Aorta (tissue), 5 donors: Measurements from ENCODE around the gene UTP3. TPM values are rescaled to one million over a fixed set of nuclear protein-coding genes. Genes with fewer than 3 reads are reported as not detected.
"Not testable (repeated sequence)": the region's sequence is repeated elsewhere in the genome, so short reads cannot be mapped to it uniquely, and the experiment has no call there.

Experiments
- ATAC-seq: fragments of 200-7000 bp; cut with Tn5 transposase; one replicate; pipeline ENCODE4 v1.9.1; 2022; ENCODE audit warnings: moderate library complexity; ENCODE audit not compliant: low FRiP score
- DNase-seq, 2 donors: peaks; one replicate each; pipeline ENCODE4 v3.0.0-alpha.2; 2020
- H3K27ac ChIP-seq, 2 donors: one replicate each; pipeline ENCODE4 v1.5.1; 2013; ENCODE audit warnings: low read length in 2 of 2, mild to moderate bottlenecking in 2 of 2, moderate library complexity in 2 of 2, control low read depth in 1 of 2, inconsistent platforms in 1 of 2, low read depth in 1 of 2
- H3K27me3 ChIP-seq, 2 donors: one replicate each; pipeline ENCODE4 v1.6.1; 2013; ENCODE audit warnings: control low read depth in 1 of 2, low read length in 1 of 2, mild to moderate bottlenecking in 1 of 2, moderate library complexity in 1 of 2; ENCODE audit not compliant: insufficient read depth in 2 of 2, control insufficient read depth in 1 of 2
- H3K36me3 ChIP-seq, 2 donors: one replicate each; pipeline ENCODE4 v1.6.1; 2013; ENCODE audit warnings: control low read depth in 1 of 2, low read length in 1 of 2, mild to moderate bottlenecking in 1 of 2; ENCODE audit not compliant: insufficient read depth in 2 of 2, control insufficient read depth in 1 of 2
- H3K4me1 ChIP-seq, 2 donors: one replicate each; pipeline ENCODE4 v1.6.1; 2013; ENCODE audit warnings: low read length in 2 of 2, control low read depth in 1 of 2, mild to moderate bottlenecking in 1 of 2, moderate library complexity in 1 of 2; ENCODE audit not compliant: insufficient read depth in 2 of 2, control insufficient read depth in 1 of 2
- H3K4me3 ChIP-seq, 2 donors: one replicate each; pipeline ENCODE4 v1.5.1; 2013; ENCODE audit warnings: low read length in 2 of 2, control low read depth in 1 of 2, mild to moderate bottlenecking in 1 of 2
- H3K9me3 ChIP-seq: one replicate; pipeline ENCODE4 v1.6.1; 2013; ENCODE audit warnings: mild to moderate bottlenecking, low read length; ENCODE audit not compliant: control insufficient read depth
- WGBS, 2 donors: extraction: QIAGEN DNeasy Blood & Tissue Kit; methylation state at CpG; one replicate each; pipeline ENCODE4 v1.1.7; 2013; 5-methylcytosine and 5-hydroxymethylcytosine counted together
- intact Hi-C, 2 donors: fragments of 100-400 bp; cut with DNase I; formaldehyde crosslinking; loops; one replicate each; pipeline versions ENCODE4 v1.14.2 to v1.15.0; 2022
- long read RNA-seq, 2 donors: library from polyadenylated mRNA; unstranded; transcript quantifications; one replicate each; pipeline ENCODE4 v2.0.0, GENCODE V29; 2020 to 2021
- polyA plus RNA-seq, 2 donors: library from polyadenylated mRNA; stranded (reverse); fragments of 200-250 nt; gene quantifications; one replicate each; pipeline ENCODE4 v1.2.3, GENCODE V29; 2013
- total RNA-seq, 2 donors: library from RNA; stranded (reverse); fragmentation: NEBNext Ultra II Directional; extraction: Animal tissue kit (Norgen Biotek cat#: 25700); gene quantifications; one replicate each; pipeline ENCODE4 v1.2.1, GENCODE V29; 2021
- donor health status: healthy with polysubstance abuse.
- donor health status: Bipolar disorder and iron deficiency.
- donor health status: DM: no; HTN: no; CAD: no.
- donor health status: DM: no; HTN: no; CAD: no.
- donor health status: DM: yes; HTN: yes; CAD: no.

The UTP3 gene, protein sequence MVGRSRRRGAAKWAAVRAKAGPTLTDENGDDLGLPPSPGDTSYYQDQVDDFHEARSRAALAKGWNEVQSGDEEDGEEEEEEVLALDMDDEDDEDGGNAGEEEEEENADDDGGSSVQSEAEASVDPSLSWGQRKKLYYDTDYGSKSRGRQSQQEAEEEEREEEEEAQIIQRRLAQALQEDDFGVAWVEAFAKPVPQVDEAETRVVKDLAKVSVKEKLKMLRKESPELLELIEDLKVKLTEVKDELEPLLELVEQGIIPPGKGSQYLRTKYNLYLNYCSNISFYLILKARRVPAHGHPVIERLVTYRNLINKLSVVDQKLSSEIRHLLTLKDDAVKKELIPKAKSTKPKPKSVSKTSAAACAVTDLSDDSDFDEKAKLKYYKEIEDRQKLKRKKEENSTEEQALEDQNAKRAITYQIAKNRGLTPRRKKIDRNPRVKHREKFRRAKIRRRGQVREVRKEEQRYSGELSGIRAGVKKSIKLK
- total RNA-seq (10 to 100 TPM; 22.0 to 25.0 TPM), polyA plus RNA-seq (10 to 100 TPM; 17.6 to 22.9 TPM)
- long read RNA-seq, donor 1, transcript UTP3-201 (1 exons, 2,073 nt) = major isoform, 24 of 24 reads
- long read RNA-seq, donor 1, partial matches to known transcripts = 0 of 24 reads
- long read RNA-seq, donor 1, other reads (novel, unspliced or antisense) = 0 of 24 reads
- long read RNA-seq, donor 2, transcript UTP3-201 (1 exons, 2,073 nt) = major isoform, 8 of 8 reads
- long read RNA-seq, donor 2, partial matches to known transcripts = 0 of 8 reads
- long read RNA-seq, donor 2, other reads (novel, unspliced or antisense) = 0 of 8 reads

DNA sequence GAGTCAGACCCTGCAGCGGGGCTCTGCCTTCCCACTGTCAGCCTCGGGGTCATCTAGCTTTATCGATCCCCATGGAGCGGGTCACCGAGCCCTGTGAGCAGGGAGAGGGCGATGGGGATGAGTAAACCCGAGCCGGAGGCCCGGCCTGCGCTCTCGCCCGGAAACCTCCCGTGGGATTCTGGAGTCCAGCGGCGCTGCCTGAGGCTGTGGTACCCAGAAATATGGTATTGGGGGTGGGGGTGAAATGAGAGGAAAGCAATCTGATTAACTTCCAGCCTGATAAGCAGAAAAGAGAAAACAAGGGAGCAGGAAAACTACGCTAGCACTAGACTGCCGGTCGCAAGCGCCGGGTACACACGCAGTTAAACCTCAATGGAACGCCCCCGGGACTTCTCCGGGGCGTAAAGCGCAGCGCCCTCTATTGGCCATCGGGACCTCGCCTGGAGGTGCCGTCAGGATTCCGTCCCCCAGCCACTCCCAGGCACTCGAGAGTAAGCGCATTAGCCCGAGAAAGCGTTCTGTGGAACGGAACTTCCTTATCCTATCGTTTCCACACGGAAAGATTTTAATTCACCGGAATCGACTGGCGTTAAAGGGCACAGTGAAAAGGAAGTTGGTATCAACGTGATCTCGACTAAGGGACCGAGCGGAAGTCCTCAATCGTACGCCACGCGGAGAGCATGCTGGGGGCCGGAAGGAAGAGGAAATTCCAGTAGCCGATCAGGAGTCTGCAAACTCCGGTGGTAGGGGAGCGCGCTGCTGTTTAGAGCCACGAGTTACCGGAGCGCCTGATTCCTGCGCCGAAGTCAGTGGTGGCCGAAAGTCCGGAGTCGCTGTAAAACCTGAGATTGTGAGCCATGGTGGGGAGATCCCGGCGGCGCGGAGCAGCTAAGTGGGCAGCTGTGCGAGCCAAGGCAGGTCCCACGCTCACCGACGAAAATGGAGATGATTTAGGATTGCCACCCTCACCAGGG is at the start of gene UTP3:
TSS of gene UTP3 (plus strand) at position 712 of the 974 bp plus-strand sequence. CDS start at position 858, 146 bp downstream.
- no peaks in the 10 kb centered on the region for H3K27me3 ChIP-seq
- no peaks in the 10 kb centered on the region for H3K36me3 ChIP-seq
- H3K4me3 ChIP-seq = peak within 1 kb of the TSS; percentile 79 to 94
- H3K27ac ChIP-seq = peak within 1 kb of the TSS; percentile 90 to 98
- ATAC-seq (peak; percentile 99), DNase-seq (peak; percentile 97 to 98)
- WGBS, 2 donors = 0% methylated on average over 70 of the region's 70 CpGs
- H3K9me3 ChIP-seq = no peaks in the 10 kb centered on the region
- peaks cover 0 to 5% of the 10 kb centered on the region in 2 donors for H3K4me1 ChIP-seq
- intact Hi-C loops = loop anchor here (2.0 to 10.0 kb wide), 4 partner anchors 17 to 307 kb away; partner anchors contain the start of gene DCK (in 1 of the 2)

- Histone ChIP-seq H3K4me1 (peaks cover 0 to 2% of the 10 kb centered on the region in 2 donors), H3K4me3 (no peak overlapping the region), H3K27ac (no peak overlapping the region), H3K9me3 (peaks cover 1% of the 10 kb centered on the region), H3K36me3 (no peaks in the 10 kb centered on the region), H3K27me3 (no peaks in the 10 kb centered on the region)
- DNase-seq (no peak), ATAC-seq (no peak)
- WGBS, 2 donors = 78 to 87% methylated on average over 2 of the region's 2 CpGs
- intact Hi-C loops = no loop called here
Measured at GRCh38 chr4:70640192-70640591, 48.1 kb upstream of the UTP3 start.

DNA sequence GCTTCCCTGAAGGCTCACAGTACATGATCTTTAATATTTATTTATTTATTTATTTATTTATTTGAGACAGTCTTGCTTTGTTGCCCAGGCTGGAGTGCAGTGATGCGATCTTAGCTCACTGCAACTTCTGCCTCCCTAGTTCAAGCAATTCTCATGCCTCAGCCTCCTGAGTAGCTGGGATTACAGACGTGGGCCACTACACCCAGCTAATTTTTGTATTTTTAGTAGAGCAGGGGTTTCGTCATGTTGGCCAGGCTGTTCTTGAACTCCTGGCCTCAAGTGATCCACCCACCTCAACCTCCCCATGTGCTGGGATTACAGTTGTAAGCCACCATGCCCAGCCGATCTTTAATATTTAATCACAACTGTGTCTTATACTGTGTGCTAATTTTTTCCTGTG is 37.6 kb upstream of the UTP3 start:
- H3K27me3 ChIP-seq, H3K36me3 ChIP-seq, H3K9me3 ChIP-seq, H3K4me1 ChIP-seq, H3K4me3 ChIP-seq, ATAC-seq, DNase-seq, H3K27ac ChIP-seq: not testable (repeated sequence)
- 84 to 85% methylated on average over 4 of the region's 4 CpGs for WGBS, 2 donors
- intact Hi-C loops = loop anchor here in 1 of 2 donors (5.0 kb wide), 1 partner anchor 37 kb away; the partner anchor contains the start of gene UTP3

GRCh38 chr4:70651864-70652506 is 36.3 kb upstream of the UTP3 start:
- H3K36me3 ChIP-seq = no peaks in the 10 kb centered on the region
- H3K27me3 ChIP-seq = no peaks in the 10 kb centered on the region
- intact Hi-C loops = loop anchor here in 1 of 2 donors (5.0 kb wide), 1 partner anchor 35 kb away; the partner anchor contains the start of gene UTP3
- WGBS, 2 donors = 3 to 4% methylated on average over 4 of the region's 4 CpGs
- DNase-seq (no peak), ATAC-seq (peak; percentile 72)
- H3K9me3 ChIP-seq = no peaks in the 10 kb centered on the region
- no peak overlapping the region for H3K27ac ChIP-seq
- H3K4me3 ChIP-seq = no peak overlapping the region
- H3K4me1 ChIP-seq = no peaks in the 10 kb centered on the region

DNA sequence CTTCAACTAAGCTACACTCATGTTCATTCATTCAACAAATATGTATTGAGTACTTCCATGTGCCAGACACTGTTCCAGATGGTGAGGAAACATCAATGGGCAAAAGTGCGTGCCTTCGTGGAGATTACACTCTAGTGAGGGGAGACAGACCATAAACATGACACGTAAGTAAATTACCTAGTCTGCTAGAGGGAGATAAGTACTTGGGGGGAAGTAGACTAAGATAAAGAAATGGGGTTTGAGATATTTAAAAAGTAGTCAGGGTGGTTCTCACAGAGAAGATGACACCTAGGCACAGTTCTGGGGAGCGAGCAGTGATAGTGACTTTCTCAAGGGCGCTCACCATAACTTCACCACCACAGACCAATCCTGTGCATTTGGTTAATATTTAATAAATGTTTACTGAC is 33.7 kb upstream of the UTP3 start:
- intact Hi-C loops = loop anchor here in 1 of 2 donors (5.0 kb wide), 1 partner anchor 33 kb away; the partner anchor contains the start of gene UTP3
- ATAC-seq (no peak), DNase-seq (no peak)
- Histone ChIP-seq H3K27ac (no peak overlapping the region), H3K27me3 (no peaks in the 10 kb centered on the region), H3K9me3 (no peaks in the 10 kb centered on the region), H3K36me3 (no peaks in the 10 kb centered on the region), H3K4me3 (no peak overlapping the region), H3K4me1 (no peaks in the 10 kb centered on the region)
- WGBS, 2 donors = 56 to 78% methylated on average over 5 of the region's 5 CpGs

GRCh38 chr4:70657326-70657725 is 31.0 kb upstream of the UTP3 start:
- Histone ChIP-seq H3K27ac (no peak overlapping the region), H3K27me3 (no peaks in the 10 kb centered on the region), H3K9me3 (no peaks in the 10 kb centered on the region), H3K36me3 (no peaks in the 10 kb centered on the region), H3K4me1 (no peaks in the 10 kb centered on the region), H3K4me3 (no peak overlapping the region)
- DNase-seq (no peak), ATAC-seq (no peak)
- 68 to 69% methylated on average over 5 of the region's 5 CpGs for WGBS, 2 donors
- intact Hi-C loops = no loop called here

GRCh38 chr4:70658418-70658817 is 29.9 kb upstream of the UTP3 start:
- Histone ChIP-seq H3K4me1 (no peaks in the 10 kb centered on the region), H3K9me3 (no peaks in the 10 kb centered on the region), H3K36me3 (no peaks in the 10 kb centered on the region), H3K27me3 (no peaks in the 10 kb centered on the region), H3K27ac (no peak overlapping the region), H3K4me3 (no peak overlapping the region)
- DNase-seq = no peak
- intact Hi-C loops = no loop called here
- ATAC-seq = no peak
- 55 to 59% methylated on average over 3 of the region's 3 CpGs for WGBS, 2 donors
